HG03025 (cell line): ENCODE data around the gene NRXN3.
A peak's percentile ranks its signal among the peaks of the same experiment; 100 is the strongest.
"Not testable (repeated sequence)": the region's sequence is repeated elsewhere in the genome, so short reads cannot be mapped to it uniquely, and the experiment has no call there.

ENCODE experiments used
- ATAC-seq: cut with Tn5 transposase; IDR thresholded peaks from one replicate; pipeline ENCODE4 v1.9.1; 2021; ENCODE audit warnings: mild to moderate bottlenecking, moderate library complexity; ENCODE audit not compliant: unreplicated experiment, low FRiP score

The NRXN3 gene

DNA sequence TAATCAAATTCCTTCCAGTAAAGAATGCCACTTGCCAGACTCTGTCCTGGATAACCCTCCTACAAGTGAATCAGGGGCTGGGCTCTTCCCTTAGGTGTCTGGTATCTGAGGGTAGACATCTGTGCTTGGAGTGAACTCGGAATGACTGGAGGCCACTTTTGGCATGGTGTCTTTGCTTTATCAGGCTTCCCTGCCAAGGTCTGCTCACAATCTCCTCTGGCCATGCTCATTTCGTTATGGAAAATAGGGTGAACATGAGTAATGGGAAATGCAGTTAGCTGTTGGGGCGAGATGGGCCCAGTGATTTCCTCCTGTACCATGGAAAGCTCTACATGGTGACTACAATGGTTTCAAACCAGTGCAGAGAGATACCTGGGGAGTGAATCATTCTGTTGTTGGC is 212.9 kb downstream of the NRXN3 start:
- ATAC-seq: no peak

- ATAC-seq: no peak
These were observed 228.0 kb downstream of the NRXN3 start for GRCh38 chr14:78398216-78398615.

DNA sequence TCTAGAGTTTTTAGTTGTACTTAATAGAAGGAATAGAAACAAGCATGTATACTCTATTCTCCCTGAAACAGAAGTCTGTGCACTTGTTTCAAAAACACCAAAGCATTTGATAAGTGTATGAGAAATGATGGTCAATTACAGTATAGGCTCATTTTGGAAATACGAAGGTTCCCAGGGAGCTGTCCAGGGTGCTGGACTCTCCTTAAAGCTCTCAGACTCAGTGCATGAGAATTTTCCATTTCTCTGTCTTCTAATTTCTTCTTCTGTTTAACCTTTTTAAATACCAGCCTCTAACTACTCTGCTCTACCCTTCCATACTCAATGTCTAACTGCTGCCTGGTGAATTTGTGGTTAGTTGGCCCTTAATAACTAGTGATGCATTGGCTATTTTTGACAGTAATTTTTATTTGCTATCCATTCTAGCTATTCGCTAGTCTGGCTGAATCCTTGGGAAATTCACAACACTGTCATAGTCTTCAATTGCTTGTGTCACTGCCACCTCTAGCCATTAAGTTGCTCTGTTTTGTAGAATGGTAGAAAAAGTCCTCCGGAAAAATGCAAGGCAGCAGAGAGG is 229.2 kb downstream of the NRXN3 start:
- ATAC-seq: no peak

DNA sequence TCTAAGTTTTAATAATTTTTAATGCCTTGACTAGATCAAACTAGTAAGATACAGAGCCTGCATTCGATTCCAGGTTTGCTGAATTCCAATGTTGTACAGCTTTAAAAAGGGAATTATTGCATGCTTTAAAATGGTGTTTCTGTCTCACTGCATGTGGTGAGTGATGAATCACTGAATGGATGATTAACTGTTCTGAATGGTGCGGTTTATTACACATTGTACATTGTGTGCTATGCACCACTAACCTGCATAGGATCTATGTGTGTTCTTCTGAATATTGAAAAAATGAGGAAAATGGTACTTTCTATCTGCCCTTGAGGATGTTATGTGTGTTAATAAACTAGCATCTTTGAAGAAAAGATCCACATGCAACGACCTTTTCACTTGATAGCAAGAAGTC is 231.7 kb downstream of the NRXN3 start:
- ATAC-seq: no peak

- ATAC-seq: peak; percentile 46
These were observed 233.2 kb downstream of the NRXN3 start for GRCh38 chr14:78403278-78403815.

- ATAC-seq: no peak
These were observed 235.1 kb downstream of the NRXN3 start for GRCh38 chr14:78405079-78405856.

DNA sequence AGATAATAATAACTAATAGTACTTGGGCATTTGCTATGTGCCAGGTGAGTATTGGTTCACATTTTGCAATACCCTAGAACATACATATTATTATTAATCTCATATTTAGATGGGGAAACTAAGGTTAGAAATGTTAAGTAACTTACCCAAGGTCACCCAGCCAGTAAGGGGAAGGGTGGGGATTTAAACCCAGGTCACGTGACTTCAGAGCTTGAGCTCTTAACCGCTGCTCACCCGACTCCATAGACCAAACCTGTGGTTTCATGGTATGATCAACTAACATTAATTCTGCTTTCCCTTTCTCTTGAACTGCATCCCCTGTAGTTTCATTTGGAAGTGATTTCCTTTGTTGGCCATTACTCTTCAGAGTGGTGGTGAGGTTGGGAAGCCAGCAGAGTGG is 242.3 kb downstream of the NRXN3 start:
- ATAC-seq: no peak

- no peak for ATAC-seq
These were observed 244.0 kb downstream of the NRXN3 start for GRCh38 chr14:78414172-78414571.

GRCh38 chr14:78417532-78417931 is 247.4 kb downstream of the NRXN3 start:
- ATAC-seq: no peak

DNA sequence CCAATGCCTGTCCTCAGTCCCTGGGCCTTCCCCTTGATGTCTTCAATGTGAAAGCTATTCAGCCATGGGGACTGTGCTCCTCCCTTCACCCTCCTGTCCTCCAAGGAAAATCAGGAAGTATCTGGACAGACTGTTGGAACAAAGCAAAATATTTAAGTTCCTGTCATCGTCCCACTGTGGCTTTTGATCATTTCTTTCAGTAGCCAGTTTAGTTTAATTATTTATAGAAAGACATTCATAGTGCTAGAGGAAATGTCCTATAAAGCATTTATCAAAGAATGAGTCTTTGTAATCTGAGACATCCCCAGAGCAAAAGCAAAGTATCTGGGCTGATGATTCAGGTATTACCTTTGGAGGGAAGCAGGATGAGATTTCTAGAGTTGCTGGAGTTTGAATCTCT is 254.1 kb downstream of the NRXN3 start:
- no peak for ATAC-seq

DNA sequence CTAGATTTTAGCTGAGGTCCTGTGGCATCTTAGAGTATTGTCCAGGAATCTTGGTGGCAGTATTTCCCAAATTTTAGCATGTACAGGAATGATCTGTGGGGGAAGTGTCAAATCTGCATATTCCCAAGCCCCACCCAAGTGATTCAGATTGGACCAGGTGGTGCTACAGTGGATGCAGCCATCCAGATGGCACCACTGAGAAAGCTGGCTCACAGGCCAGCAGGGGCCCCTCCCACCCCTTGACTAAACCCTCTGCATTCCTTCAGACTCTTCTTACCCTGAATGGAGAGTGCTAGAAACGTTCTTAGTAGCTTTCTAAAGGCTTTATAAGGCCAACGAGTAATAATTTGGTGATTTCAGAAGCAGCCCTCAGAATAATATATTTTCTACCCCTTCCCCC is 255.2 kb downstream of the NRXN3 start:
- ATAC-seq: no peak

DNA sequence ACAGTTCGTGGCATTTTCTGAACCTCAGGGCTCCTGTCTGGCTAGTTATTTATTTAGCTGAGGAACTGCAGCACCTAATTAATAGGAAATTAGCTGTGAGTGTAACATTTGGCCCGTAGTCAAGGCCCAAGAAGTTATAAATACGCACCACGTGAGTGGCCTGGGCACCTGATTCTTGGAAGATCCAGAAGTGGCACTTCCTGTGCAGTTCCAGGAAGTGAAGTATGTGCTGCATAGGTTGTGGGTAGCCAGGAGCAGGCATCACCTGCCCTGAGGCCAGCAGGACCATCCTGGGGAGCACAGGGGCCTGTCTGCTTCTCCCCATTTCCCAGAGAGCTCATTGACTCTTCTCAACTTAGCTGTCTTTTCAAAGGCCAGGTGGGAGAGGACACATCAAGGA is 255.6 kb downstream of the NRXN3 start:
- ATAC-seq: no peak

GRCh38 chr14:78432046-78432445 is 261.9 kb downstream of the NRXN3 start:
- no peak for ATAC-seq

GRCh38 chr14:78437448-78437847 is 267.3 kb downstream of the NRXN3 start:
- ATAC-seq: not testable (repeated sequence)

DNA sequence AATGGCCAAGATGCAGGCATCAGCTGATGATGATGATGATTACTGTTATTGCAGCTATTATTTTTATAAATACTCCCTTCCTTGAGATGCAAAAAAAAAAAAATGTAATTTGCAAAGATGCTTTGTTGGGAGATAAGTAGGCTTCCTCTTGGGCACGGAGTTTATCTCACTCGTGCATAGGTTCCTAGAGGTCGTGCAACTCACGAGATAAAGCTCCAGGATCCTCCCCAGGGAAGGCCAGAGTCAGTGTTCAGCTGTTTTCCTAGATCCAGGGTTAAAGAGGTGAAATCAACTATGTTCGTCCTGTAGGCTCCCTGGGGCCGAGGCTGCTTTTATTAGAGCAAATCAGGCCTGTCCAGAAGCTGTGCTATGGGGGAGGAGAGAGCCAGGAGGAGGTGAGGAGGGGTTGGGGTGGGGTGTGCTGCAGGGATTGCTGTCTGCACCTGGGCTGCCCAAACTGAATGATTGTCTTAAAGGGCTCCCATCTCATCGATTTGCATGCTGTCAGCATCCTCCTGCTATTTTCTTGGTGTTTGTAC is 270.3 kb downstream of the NRXN3 start:
- ATAC-seq: no peak

- ATAC-seq: no peak
These were observed 273.7 kb downstream of the NRXN3 start for GRCh38 chr14:78443834-78444233.

GRCh38 chr14:78445275-78445674 is 275.1 kb downstream of the NRXN3 start:
- ATAC-seq: no peak

- ATAC-seq: no peak
These were observed 276.6 kb downstream of the NRXN3 start for GRCh38 chr14:78446807-78447206.

GRCh38 chr14:78448164-78449094 is 278.3 kb downstream of the NRXN3 start:
- ATAC-seq: peak; percentile 68

- no peak for ATAC-seq
These were observed 280.6 kb downstream of the NRXN3 start for GRCh38 chr14:78450669-78451318.
